BLaER1 treated with 17β-estradiol and CSF1 and Interleukin-3, amounts not matched to agents 10 nM and 100 nM (cell line): ENCODE data around the gene RIC8A.

Experiments used
- H3K27ac ChIP-seq, 11 experiments: shearing (Covaris generic); formaldehyde crosslinking; 2 replicates each; pipeline ENCODE4 v1.8.1; 2022
- H3K27me3 ChIP-seq, 11 experiments: shearing (Covaris generic); formaldehyde crosslinking; 2 replicates each; pipeline ENCODE4 v1.8.1; 2022
- H3K36me3 ChIP-seq, 11 experiments: shearing (Covaris generic); formaldehyde crosslinking; 2 replicates each; pipeline ENCODE4 v1.8.1; 2022
- H3K4me1 ChIP-seq, 10 experiments: shearing (Covaris generic); formaldehyde crosslinking; 2 replicates each; pipeline ENCODE4 v1.8.1; 2022
- H3K4me2 ChIP-seq, 11 experiments: shearing (Covaris generic); formaldehyde crosslinking; 2 replicates each; pipeline ENCODE4 v1.8.1; 2022
- H3K4me3 ChIP-seq, 10 experiments: shearing (Covaris generic); formaldehyde crosslinking; 2 replicates each; pipeline ENCODE4 v1.8.1; 2022
- H3K9ac ChIP-seq, 11 experiments: shearing (Covaris generic); formaldehyde crosslinking; 2 replicates each; pipeline ENCODE4 v1.8.1; 2022
- H3K9me3 ChIP-seq, 11 experiments: shearing (Covaris generic); formaldehyde crosslinking; replicated peaks in 1 of 11; 2 replicates each; pipeline ENCODE4 v1.8.1; 2022
- H4K20me1 ChIP-seq, 11 experiments: shearing (Covaris generic); formaldehyde crosslinking; 2 replicates each; pipeline ENCODE4 v1.8.1; 2022
- Cebpa-rat ChIP-seq, 11 experiments: shearing (Covaris generic); IDR thresholded peaks; 2 replicates each; pipeline ENCODE4 v1.8.1; 2022

RIC8A gene

DNA sequence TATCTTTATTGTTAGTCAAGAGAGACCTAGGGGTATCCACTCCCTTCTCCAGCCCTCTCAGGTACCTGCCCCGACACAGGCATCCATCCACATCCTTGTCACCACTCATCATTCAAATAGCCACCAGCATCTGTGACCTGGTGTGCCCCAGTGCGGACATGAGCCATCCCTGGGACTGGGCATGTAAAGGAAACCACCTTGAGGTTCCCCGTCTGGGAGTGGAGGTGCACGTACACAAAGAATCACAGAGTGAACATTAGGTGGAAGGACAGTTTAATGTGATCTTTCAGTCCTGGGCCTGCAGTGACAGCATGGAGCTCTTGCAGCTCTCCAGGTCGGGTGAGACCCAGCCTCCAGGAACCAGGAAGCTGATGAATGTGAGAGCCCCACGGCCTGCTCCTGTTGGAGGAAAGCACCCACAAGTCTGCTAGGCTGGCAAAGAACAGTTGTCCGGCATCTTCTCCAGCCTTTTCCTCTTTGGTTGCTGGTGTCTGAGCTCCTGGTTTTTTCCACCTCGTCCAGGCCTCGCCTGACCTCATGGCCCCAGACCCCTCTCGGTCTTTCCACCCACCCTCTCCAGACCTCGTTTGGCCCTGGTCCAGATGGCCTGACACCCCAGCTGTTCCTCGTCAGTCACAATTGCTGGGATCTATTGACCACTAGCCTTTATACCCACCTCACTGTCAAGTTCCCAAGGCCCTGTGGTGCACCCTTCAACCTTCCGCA lies 45.8 kb downstream of the RIC8A start:
- Histone ChIP-seq H3K27ac (no peak overlapping the region), H3K27me3 (no peaks in the 10 kb centered on the region), H4K20me1 (peaks cover 0 to 45% (median 19%) of the 10 kb centered on the region in 11 experiments; a peak in 11 of 22 replicates), H3K4me1 (peaks cover 4 to 14% (median 11%) of the 10 kb centered on the region in 10 experiments; a peak in 16 of 20 replicates), H3K36me3 (peaks cover 53 to 58% (median 55%) of the 10 kb centered on the region in 11 experiments), H3K4me2 (no peak overlapping the region), H3K9me3 (no peaks in the 10 kb centered on the region), H3K9ac (0 out of 22 replicates have a peak overlapping the region, but pooled peaks of 1 of the 11 experiments have one; percentile 11), H3K4me3 (no peak overlapping the region)
- no peak for TF ChIP-seq Cebpa-rat (IDR thresholded peaks at IDR 0.05)

GRCh38 chr11:253886-254270 lies 46.4 kb downstream of the RIC8A start:
- no peak for TF ChIP-seq Cebpa-rat (IDR thresholded peaks at IDR 0.05)
- H3K9me3 ChIP-seq, result no peaks in the 10 kb centered on the region
- no peaks in the 10 kb centered on the region for H3K27me3 ChIP-seq
- peaks cover 48 to 52% (median 50%) of the 10 kb centered on the region in 11 experiments for H3K36me3 ChIP-seq
- no peak overlapping the region for H3K27ac ChIP-seq
- H3K4me1 ChIP-seq, result peaks cover 4 to 14% (median 11%) of the 10 kb centered on the region in 10 experiments; a peak in 16 of 20 replicates
- no peak overlapping the region for H3K4me2 ChIP-seq
- 0 out of 22 replicates have a peak overlapping the region, but pooled peaks of 1 of the 11 experiments have one; percentile 11 for H3K9ac ChIP-seq
- peaks cover 0 to 42% (median 18%) of the 10 kb centered on the region in 11 experiments; a peak in 11 of 22 replicates for H4K20me1 ChIP-seq
- no peak overlapping the region for H3K4me3 ChIP-seq

GRCh38 chr11:255176-255575 lies 47.7 kb downstream of the RIC8A start:
- Histone ChIP-seq H3K4me2 (no peak overlapping the region), H4K20me1 (peaks cover 0 to 34% (median 14%) of the 10 kb centered on the region in 11 experiments; a peak in 10 of 22 replicates), H3K4me1 (peaks cover 4 to 14% (median 11%) of the 10 kb centered on the region in 10 experiments; a peak in 16 of 20 replicates), H3K27me3 (no peaks in the 10 kb centered on the region), H3K9ac (no peak overlapping the region), H3K36me3 (peaks cover 37 to 41% (median 39%) of the 10 kb centered on the region in 11 experiments), H3K27ac (no peak overlapping the region), H3K4me3 (no peak overlapping the region), H3K9me3 (no peaks in the 10 kb centered on the region)
- no peak for TF ChIP-seq Cebpa-rat (IDR thresholded peaks at IDR 0.05)

- Histone ChIP-seq H4K20me1 (peaks cover 0 to 28% (median 10%) of the 10 kb centered on the region in 11 experiments; a peak in 9 of 22 replicates), H3K4me1 (peaks cover 4 to 14% (median 9%) of the 10 kb centered on the region in 10 experiments; a peak in 16 of 20 replicates), H3K36me3 (peaks cover 31 to 34% (median 33%) of the 10 kb centered on the region in 11 experiments), H3K27ac (no peak overlapping the region), H3K9ac (no peak overlapping the region), H3K9me3 (no peaks in the 10 kb centered on the region), H3K27me3 (no peaks in the 10 kb centered on the region), H3K4me3 (no peak overlapping the region), H3K4me2 (no peak overlapping the region)
- no peak for TF ChIP-seq Cebpa-rat (IDR thresholded peaks at IDR 0.05)
These were observed 48.3 kb downstream of the RIC8A start for GRCh38 chr11:255816-256215.

DNA sequence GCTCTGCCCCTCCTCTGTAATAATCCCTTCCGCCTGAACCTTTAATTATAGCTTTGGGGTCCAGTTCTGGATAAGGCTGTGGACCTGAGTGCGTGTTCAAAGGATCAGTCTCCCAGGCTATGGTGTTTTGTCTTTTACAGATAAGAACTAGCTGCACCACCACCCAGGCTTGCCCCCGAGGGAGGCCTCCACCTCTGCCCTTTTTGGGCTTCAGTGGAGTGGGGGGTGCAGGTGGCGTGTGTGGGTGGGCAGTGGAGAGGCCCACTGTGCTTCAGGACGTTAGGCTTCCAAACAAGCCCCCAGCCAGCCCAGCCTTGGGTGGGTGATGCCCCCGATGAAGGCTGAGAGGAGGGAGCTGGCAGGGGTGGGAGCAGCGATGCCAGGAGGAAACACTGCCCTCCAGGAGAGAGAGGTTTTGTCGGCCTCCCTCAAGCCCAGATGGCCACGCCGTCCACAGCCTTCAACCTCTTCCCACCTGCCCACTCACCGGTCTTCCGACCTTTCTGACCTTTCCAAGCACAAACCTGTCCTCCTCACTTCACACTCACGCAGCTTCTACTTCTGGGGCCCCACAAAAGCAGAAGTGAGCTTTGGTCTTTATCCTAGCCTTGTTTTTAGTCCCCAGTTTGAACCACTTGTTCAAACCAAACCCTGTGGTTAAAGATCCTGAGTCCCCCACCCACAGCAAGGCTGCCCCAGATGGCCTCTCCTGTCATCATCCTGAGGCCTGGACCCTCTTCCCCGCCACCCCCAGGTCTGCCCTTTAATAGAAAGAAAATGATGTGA lies 49.6 kb downstream of the RIC8A start:
- Histone ChIP-seq H3K4me1 (peaks cover 4 to 14% (median 9%) of the 10 kb centered on the region in 10 experiments; a peak in 16 of 20 replicates), H3K27me3 (no peaks in the 10 kb centered on the region), H3K9ac (peak overlapping the region in 2 of 11 experiments; percentile 24 to 27; a peak in 1 of 22 replicates), H3K4me3 (no peak overlapping the region), H3K4me2 (peak overlapping the region in 10 of 11 experiments; percentile 4 to 66 (median 24); a peak in 11 of 22 replicates), H4K20me1 (peaks cover 0 to 17% (median 4%) of the 10 kb centered on the region in 11 experiments; a peak in 6 of 22 replicates), H3K27ac (peak overlapping the region in 4 of 11 experiments; percentile 7 to 18 (median 12); a peak in 2 of 22 replicates), H3K36me3 (peaks cover 19 to 21% (median 19%) of the 10 kb centered on the region in 11 experiments), H3K9me3 (peaks cover 0 to 7% (median 0%) of the 10 kb centered on the region in 11 experiments; a peak in 3 of 22 replicates)
- no peak for TF ChIP-seq Cebpa-rat (IDR thresholded peaks at IDR 0.05)

DNA sequence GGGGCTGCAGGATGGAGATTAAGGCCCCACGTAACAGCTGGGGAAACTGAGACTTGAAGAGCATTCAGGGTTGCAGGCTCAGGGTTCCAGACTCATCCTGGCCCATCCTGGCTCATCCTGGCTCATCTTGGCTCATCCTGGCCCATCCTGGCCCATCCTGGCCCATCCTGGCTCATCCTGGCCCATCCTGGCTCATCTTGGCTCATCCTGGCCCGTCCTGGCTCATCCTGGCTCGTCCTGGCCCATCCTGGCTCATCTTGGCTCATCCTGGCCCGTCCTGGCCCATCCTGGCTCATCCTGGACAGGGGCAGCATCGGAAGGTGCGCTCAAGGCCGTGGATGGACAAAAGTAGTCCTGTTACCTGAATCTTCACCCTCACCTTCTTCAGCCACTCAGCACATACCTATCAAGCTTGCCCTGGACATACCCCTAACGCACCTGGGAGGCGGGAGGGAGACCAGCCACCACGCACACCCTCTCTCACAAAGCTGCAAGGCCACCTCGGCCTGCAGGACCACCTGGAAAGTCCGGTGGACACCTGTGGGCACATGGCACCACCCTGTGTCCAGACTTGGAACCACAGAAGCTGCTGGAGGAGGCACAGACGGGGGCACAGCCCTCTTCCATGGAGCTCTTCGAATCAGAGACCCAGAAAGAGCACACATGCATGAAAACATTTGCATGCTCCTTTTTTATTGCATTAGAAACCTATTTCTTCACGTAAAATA lies 50.4 kb downstream of the RIC8A start:
- no peak overlapping the region for H3K27ac ChIP-seq
- H3K36me3 ChIP-seq, result peaks cover 11 to 13% (median 11%) of the 10 kb centered on the region in 11 experiments
- peaks cover 0 to 7% (median 0%) of the 10 kb centered on the region in 11 experiments; a peak in 3 of 22 replicates for H3K9me3 ChIP-seq
- peaks cover 4 to 14% (median 9%) of the 10 kb centered on the region in 10 experiments; a peak in 16 of 20 replicates for H3K4me1 ChIP-seq
- no peak overlapping the region for H3K9ac ChIP-seq
- H4K20me1 ChIP-seq, result peaks cover 0 to 9% (median 0%) of the 10 kb centered on the region in 11 experiments; a peak in 3 of 22 replicates
- H3K4me3 ChIP-seq, result no peak overlapping the region
- H3K27me3 ChIP-seq, result no peaks in the 10 kb centered on the region
- TF ChIP-seq Cebpa-rat (IDR thresholded peaks at IDR 0.05), result no peak
- peak overlapping the region in 6 of 11 experiments; percentile 7 to 66 (median 38); a peak in 8 of 22 replicates for H3K4me2 ChIP-seq

DNA sequence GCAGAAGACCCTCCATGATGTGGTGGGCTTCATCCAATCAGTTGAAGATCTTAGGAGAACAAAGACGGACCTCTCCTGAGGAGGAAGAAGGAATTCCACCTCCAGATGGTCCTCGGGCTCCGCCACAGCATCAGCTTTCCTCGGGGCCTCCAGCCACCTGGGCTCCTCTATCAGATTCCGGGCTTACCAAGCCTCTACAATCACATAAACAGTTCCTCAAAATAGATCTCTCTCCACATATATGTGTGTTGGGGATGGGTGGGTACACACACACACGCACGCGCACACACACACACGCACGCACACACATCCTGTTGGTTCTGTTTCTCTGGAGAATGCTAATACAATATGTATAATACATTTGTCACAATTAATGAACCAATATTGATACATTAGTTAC lies 51.9 kb downstream of the RIC8A start:
- Histone ChIP-seq H4K20me1 (no peaks in the 10 kb centered on the region; a peak in 1 of 22 replicates), H3K4me3 (no peak overlapping the region), H3K27me3 (no peaks in the 10 kb centered on the region), H3K4me2 (no peak overlapping the region), H3K9me3 (peaks cover 0 to 7% (median 0%) of the 10 kb centered on the region in 11 experiments; a peak in 3 of 22 replicates), H3K36me3 (no peaks in the 10 kb centered on the region), H3K27ac (no peak overlapping the region), H3K9ac (no peak overlapping the region), H3K4me1 (peaks cover 4 to 14% (median 9%) of the 10 kb centered on the region in 10 experiments; a peak in 16 of 20 replicates)
- TF ChIP-seq Cebpa-rat (IDR thresholded peaks at IDR 0.05), result no peak

DNA sequence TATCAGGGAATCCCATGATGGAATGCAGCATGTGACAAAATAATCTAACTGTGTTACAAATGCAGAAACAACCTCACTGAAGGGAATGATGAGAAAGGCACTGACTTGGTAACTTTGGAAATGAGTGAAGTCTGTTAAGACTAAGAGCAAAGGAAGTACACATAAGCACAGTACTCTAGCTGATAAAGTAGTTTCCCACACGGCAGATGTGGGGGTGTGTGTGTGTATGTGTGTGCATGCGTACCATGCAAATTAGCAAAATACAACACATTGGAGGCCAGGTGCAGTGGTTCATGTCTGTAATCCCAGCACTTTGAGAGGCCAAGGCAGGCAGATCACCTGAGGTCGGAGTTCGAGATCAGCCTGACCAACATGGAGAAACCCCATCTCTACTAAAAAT lies 54.1 kb downstream of the RIC8A start:
- TF ChIP-seq Cebpa-rat (IDR thresholded peaks at IDR 0.05), result no peak
- Histone ChIP-seq H3K4me1 (peaks cover 4 to 14% (median 9%) of the 10 kb centered on the region in 10 experiments; a peak in 16 of 20 replicates), H4K20me1 (no peaks in the 10 kb centered on the region; a peak in 1 of 22 replicates), H3K36me3 (no peaks in the 10 kb centered on the region; a peak in 1 of 22 replicates), H3K9me3 (peaks cover 7 to 16% (median 8%) of the 10 kb centered on the region in 11 experiments; a peak in 20 of 22 replicates), H3K27ac (no peak overlapping the region), H3K4me2 (no peak overlapping the region), H3K4me3 (no peak overlapping the region), H3K27me3 (no peaks in the 10 kb centered on the region), H3K9ac (no peak overlapping the region)
